Liver (tissue), 9 donors: Measurements from ENCODE around the gene HCRT. TPM values are rescaled to one million over a fixed set of nuclear protein-coding genes. Genes with fewer than 3 reads are reported as not detected.

ENCODE experiments used
- DNase-seq: peaks from one replicate; pipeline ENCODE4 v3.0.0-alpha.2; 2017; ENCODE audit warnings: low spot score
- H3K27ac ChIP-seq, 2 donors: one replicate each; pipeline ENCODE4 v1.7.0; 2013; ENCODE audit warnings: inconsistent platforms in 2 of 2, low read length in 2 of 2, control low read depth in 1 of 2, low read depth in 1 of 2, mild to moderate bottlenecking in 1 of 2
- H3K27me3 ChIP-seq, 4 donors: one replicate each; pipeline versions ENCODE4 v1.6.1 to v1.7.0; 2013; ENCODE audit warnings: low read length in 3 of 4, inconsistent platforms in 1 of 4, mild to moderate bottlenecking in 1 of 4, moderate library complexity in 1 of 4; ENCODE audit not compliant: control insufficient read depth in 4 of 4, insufficient read depth in 4 of 4
- H3K36me3 ChIP-seq, 4 donors: one replicate each; pipeline versions ENCODE4 v1.6.1 to v1.7.0; 2013; ENCODE audit warnings: low read length in 3 of 4, mild to moderate bottlenecking in 3 of 4, low read depth in 1 of 4, moderate library complexity in 1 of 4; ENCODE audit not compliant: control insufficient read depth in 4 of 4, insufficient read depth in 3 of 4
- H3K4me1 ChIP-seq, 4 donors: one replicate each; pipeline versions ENCODE4 v1.6.1 to v1.7.0; 2013; ENCODE audit warnings: low read length in 3 of 4, mild to moderate bottlenecking in 3 of 4, moderate library complexity in 1 of 4; ENCODE audit not compliant: control insufficient read depth in 4 of 4, insufficient read depth in 4 of 4
- H3K4me3 ChIP-seq, 3 donors: one replicate each; pipeline versions ENCODE4 v1.6.1 to v1.7.0; 2013; ENCODE audit warnings: low read length in 3 of 3, control low read depth in 1 of 3, low read depth in 1 of 3, mild to moderate bottlenecking in 1 of 3
- H3K9ac ChIP-seq, 2 donors: one replicate each; pipeline ENCODE4 v1.7.0; 2013; ENCODE audit warnings: low read length in 2 of 2, mild to moderate bottlenecking in 2 of 2, moderate library complexity in 2 of 2, control low read depth in 1 of 2, low read depth in 1 of 2
- H3K9me3 ChIP-seq, 4 donors: one replicate each; pipeline versions ENCODE4 v1.6.1 to v1.7.0; 2013; ENCODE audit warnings: low read length in 3 of 4; ENCODE audit not compliant: control insufficient read depth in 4 of 4
- EGR1 ChIP-seq, 2 donors: IDR thresholded peaks; 2 replicates each; pipeline ENCODE4 v1.6.1; 2016 to 2018; ENCODE audit warnings: antibody characterized with exemption in 2 of 2, low read depth in 2 of 2
- FOXA1 ChIP-seq: IDR thresholded peaks from 2 replicates; pipeline ENCODE4 v1.6.1; 2016; ENCODE audit warnings: antibody characterized with exemption
- FOXA2 ChIP-seq: IDR thresholded peaks from 2 replicates; pipeline ENCODE4 v1.6.1; 2016; ENCODE audit warnings: antibody characterized with exemption
- GABPA ChIP-seq, 2 donors: IDR thresholded peaks in 1 of 2; conservative IDR thresholded peaks in 1 of 2; 2 replicates each; pipeline ENCODE4 v1.6.1; 2016; ENCODE audit warnings: antibody characterized with exemption in 2 of 2, mild to moderate bottlenecking in 1 of 2, moderate library complexity in 1 of 2
- HNF4A ChIP-seq, 2 donors: conservative IDR thresholded peaks; 2 replicates each; pipeline ENCODE4 v1.6.1; 2016; ENCODE audit warnings: antibody characterized with exemption in 2 of 2, mild to moderate bottlenecking in 2 of 2
- HNF4G ChIP-seq: IDR thresholded peaks from 2 replicates; pipeline ENCODE4 v1.6.1; 2016; ENCODE audit warnings: antibody characterized with exemption
- JUND ChIP-seq, 2 donors: IDR thresholded peaks; 2 replicates each; pipeline ENCODE4 v1.6.1; 2016; ENCODE audit warnings: antibody characterized with exemption in 2 of 2
- NR2F2 ChIP-seq: IDR thresholded peaks from 2 replicates; pipeline ENCODE4 v1.6.1; 2016; ENCODE audit warnings: antibody characterized with exemption
- RXRA ChIP-seq, 2 donors: IDR thresholded peaks; 2 replicates each; pipeline ENCODE4 v1.6.1; 2017 to 2018; ENCODE audit warnings: antibody characterized with exemption in 2 of 2, mild to moderate bottlenecking in 1 of 2
- SP1 ChIP-seq: IDR thresholded peaks from 2 replicates; pipeline ENCODE4 v1.6.1; 2018; ENCODE audit warnings: antibody characterized with exemption, mild to moderate bottlenecking
- TAF1 ChIP-seq: conservative IDR thresholded peaks from 2 replicates; pipeline ENCODE4 v1.6.1; 2016; ENCODE audit warnings: antibody characterized with exemption, mild to moderate bottlenecking
- YY1 ChIP-seq: IDR thresholded peaks from 2 replicates; pipeline ENCODE4 v1.6.1; 2016; ENCODE audit warnings: antibody characterized with exemption, mild to moderate bottlenecking
- WGBS: extraction: QIAGEN DNeasy Blood & Tissue Kit; methylation state at CpG from one replicate; pipeline ENCODE4 v1.1.7; 2013; 5-methylcytosine and 5-hydroxymethylcytosine counted together
- polyA plus RNA-seq, 2 donors: library from polyadenylated mRNA; stranded (reverse) in 1 of 2; unstranded in 1 of 2; fragments of 200-250 nt in 1 of 2; fragments of >200 nt in 1 of 2; fragmentation: Nextera tagmentation in 1 of 2; extraction: Ambion mirVana in 1 of 2; gene quantifications; one replicate each; pipeline versions ENCODE4 v1.2.1 to v1.2.3, GENCODE V29; 2013 to 2015
- total RNA-seq, 2 donors: library from RNA; depleted of rRNA; stranded (reverse); fragments of >200 nt; gene quantifications; one replicate each; pipeline ENCODE4 v1.2.3, GENCODE V29; 2014
- TF ChIP-seq, protein P1 (sequence below): IDR thresholded peaks from 2 replicates; pipeline ENCODE4 v1.6.1; 2016; ENCODE audit warnings: antibody characterized with exemption
- TF ChIP-seq, protein P2 (sequence below): fragments of 150-350 bp; IDR thresholded peaks from 2 replicates; pipeline ENCODE4 v1.5.1; 2017; ENCODE audit warnings: improper control_type of control experiment, low read depth, low read length; ENCODE audit not compliant: missing input control
- TF ChIP-seq, protein P3 (sequence below): IDR thresholded peaks from 2 replicates; pipeline ENCODE4 v1.6.1; 2016; ENCODE audit warnings: antibody characterized with exemption
- TF ChIP-seq, protein P4 (sequence below): IDR thresholded peaks from 2 replicates; pipeline ENCODE4 v1.6.1; 2016; ENCODE audit warnings: antibody characterized with exemption
- TF ChIP-seq, protein P5 (sequence below): IDR thresholded peaks from 2 replicates; pipeline ENCODE4 v1.6.1; 2016; ENCODE audit warnings: antibody characterized with exemption, mild to moderate bottlenecking
- donor health status: healthy.
- donor health status: healthy.
- donor health status: healthy.
- donor health status: healthy.
- donor health status: healthy.

Gene HCRT
- total and polyA plus RNA-seq, 4 donors = not detected

DNA sequence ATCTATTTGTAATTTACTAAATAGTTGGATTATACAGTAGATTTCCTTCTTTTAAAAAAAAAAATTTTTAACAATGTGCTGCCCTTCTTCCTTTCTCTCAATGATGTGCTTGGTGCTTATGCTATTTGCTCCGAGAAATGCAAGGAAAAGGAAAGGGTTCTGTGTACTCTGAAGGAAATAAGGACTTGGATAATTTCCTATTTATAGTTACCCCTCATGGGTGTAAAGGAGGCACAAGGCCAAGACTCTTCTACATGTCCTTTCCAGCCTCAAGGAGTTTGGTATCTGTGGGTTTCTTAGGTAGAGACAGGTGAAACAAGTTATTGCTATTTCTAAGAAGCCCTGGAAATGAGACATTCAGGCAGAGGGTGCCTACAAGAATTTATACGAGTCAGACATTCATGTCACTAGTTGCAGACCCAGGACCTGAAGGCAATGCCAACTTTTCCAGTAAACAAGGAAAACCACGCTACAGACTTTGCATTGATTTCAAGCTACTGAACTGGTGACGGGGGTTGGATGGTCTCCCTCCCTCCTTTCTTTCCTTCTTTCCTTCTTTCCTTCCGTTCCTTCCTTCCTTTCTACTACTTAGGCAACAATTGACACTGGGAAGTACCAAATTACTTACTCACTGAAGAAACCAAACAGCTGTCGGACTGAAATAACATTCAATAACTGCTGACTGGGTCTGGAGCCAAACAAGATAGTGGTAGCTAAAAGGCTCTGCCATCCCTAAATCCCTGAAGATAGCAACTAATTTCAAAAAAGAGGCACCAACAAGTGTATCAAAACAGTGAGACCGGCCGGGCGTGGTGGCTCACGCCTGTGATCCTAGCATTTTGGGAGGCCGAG lies 42.8 kb upstream of the HCRT start:
- Histone ChIP-seq H3K4me1 (no peaks in the 10 kb centered on the region), H3K4me3 (no peak overlapping the region), H3K27me3 (no peaks in the 10 kb centered on the region), H3K27ac (peak overlapping the region in 1 of 2 donors; percentile 25), H3K36me3 (peaks cover 2 to 15% (median 7%) of the 10 kb centered on the region in 4 donors), H3K9ac (no peak overlapping the region), H3K9me3 (no peaks in the 10 kb centered on the region)
- WGBS = 74% methylated on average over 11 of the region's 11 CpGs
- TF ChIP-seq NR2F2 = no peak
- no peak for TF ChIP-seq YY1
- no peak for TF ChIP-seq EGR1 (IDR thresholded peaks at IDR 0.05; ENCODE audit: low read depth in 2 of 2)
- TF ChIP-seq TAF1 = no peak
- TF ChIP-seq JUND (IDR thresholded peaks at IDR 0.05) = no peak
- TF ChIP-seq, protein P1, sequence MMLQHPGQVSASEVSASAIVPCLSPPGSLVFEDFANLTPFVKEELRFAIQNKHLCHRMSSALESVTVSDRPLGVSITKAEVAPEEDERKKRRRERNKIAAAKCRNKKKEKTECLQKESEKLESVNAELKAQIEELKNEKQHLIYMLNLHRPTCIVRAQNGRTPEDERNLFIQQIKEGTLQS = no peak
- TF ChIP-seq, protein P2, sequence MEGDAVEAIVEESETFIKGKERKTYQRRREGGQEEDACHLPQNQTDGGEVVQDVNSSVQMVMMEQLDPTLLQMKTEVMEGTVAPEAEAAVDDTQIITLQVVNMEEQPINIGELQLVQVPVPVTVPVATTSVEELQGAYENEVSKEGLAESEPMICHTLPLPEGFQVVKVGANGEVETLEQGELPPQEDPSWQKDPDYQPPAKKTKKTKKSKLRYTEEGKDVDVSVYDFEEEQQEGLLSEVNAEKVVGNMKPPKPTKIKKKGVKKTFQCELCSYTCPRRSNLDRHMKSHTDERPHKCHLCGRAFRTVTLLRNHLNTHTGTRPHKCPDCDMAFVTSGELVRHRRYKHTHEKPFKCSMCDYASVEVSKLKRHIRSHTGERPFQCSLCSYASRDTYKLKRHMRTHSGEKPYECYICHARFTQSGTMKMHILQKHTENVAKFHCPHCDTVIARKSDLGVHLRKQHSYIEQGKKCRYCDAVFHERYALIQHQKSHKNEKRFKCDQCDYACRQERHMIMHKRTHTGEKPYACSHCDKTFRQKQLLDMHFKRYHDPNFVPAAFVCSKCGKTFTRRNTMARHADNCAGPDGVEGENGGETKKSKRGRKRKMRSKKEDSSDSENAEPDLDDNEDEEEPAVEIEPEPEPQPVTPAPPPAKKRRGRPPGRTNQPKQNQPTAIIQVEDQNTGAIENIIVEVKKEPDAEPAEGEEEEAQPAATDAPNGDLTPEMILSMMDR = no peak
- no peak for TF ChIP-seq SP1
- no peak for TF ChIP-seq FOXA1
- TF ChIP-seq HNF4G = no peak
- TF ChIP-seq FOXA2 = no peak
- no peak for TF ChIP-seq RXRA (IDR thresholded peaks at IDR 0.05)
- DNase-seq = no peak

DNA sequence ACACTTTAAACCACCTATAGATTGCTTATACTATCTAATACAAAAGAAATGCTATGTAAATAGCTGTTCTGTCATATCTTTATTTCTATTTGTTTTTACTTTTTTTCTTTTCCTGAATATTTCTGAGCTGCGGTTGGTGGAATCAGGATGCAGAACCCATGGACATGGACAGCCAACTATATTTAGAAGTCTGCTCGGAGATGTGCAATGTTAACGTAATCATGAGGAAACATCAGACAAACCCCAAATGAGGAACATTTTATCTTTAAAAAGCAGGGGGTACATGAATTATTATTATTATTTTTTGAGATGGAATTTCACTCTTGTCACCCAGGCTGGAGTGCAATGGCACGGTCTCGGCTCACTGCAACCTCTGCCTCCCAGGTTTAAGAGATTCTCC lies 40.4 kb upstream of the HCRT start:
- no peak overlapping the region for H3K27ac ChIP-seq
- peaks cover 4 to 25% (median 12%) of the 10 kb centered on the region in 4 donors for H3K36me3 ChIP-seq
- TF ChIP-seq YY1 (no peak), HNF4A (conservative IDR thresholded peaks at IDR 0.05) (no peak), SP1 (no peak), FOXA2 (no peak), HNF4G (no peak), EGR1 (IDR thresholded peaks at IDR 0.05; ENCODE audit: low read depth in 2 of 2) (no peak), FOXA1 (no peak), GABPA (IDR thresholded peaks at IDR 0.05 in 1 of 2, conservative IDR thresholded peaks at IDR 0.05 in 1 of 2) (no peak)
- TF ChIP-seq, protein P1 = no peak
- TF ChIP-seq, protein P3, sequence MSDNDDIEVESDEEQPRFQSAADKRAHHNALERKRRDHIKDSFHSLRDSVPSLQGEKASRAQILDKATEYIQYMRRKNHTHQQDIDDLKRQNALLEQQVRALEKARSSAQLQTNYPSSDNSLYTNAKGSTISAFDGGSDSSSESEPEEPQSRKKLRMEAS = no peak
- TF ChIP-seq, protein P4, sequence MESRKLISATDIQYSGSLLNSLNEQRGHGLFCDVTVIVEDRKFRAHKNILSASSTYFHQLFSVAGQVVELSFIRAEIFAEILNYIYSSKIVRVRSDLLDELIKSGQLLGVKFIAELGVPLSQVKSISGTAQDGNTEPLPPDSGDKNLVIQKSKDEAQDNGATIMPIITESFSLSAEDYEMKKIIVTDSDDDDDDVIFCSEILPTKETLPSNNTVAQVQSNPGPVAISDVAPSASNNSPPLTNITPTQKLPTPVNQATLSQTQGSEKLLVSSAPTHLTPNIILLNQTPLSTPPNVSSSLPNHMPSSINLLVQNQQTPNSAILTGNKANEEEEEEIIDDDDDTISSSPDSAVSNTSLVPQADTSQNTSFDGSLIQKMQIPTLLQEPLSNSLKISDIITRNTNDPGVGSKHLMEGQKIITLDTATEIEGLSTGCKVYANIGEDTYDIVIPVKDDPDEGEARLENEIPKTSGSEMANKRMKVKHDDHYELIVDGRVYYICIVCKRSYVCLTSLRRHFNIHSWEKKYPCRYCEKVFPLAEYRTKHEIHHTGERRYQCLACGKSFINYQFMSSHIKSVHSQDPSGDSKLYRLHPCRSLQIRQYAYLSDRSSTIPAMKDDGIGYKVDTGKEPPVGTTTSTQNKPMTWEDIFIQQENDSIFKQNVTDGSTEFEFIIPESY = no peak
- TF ChIP-seq, protein P5, sequence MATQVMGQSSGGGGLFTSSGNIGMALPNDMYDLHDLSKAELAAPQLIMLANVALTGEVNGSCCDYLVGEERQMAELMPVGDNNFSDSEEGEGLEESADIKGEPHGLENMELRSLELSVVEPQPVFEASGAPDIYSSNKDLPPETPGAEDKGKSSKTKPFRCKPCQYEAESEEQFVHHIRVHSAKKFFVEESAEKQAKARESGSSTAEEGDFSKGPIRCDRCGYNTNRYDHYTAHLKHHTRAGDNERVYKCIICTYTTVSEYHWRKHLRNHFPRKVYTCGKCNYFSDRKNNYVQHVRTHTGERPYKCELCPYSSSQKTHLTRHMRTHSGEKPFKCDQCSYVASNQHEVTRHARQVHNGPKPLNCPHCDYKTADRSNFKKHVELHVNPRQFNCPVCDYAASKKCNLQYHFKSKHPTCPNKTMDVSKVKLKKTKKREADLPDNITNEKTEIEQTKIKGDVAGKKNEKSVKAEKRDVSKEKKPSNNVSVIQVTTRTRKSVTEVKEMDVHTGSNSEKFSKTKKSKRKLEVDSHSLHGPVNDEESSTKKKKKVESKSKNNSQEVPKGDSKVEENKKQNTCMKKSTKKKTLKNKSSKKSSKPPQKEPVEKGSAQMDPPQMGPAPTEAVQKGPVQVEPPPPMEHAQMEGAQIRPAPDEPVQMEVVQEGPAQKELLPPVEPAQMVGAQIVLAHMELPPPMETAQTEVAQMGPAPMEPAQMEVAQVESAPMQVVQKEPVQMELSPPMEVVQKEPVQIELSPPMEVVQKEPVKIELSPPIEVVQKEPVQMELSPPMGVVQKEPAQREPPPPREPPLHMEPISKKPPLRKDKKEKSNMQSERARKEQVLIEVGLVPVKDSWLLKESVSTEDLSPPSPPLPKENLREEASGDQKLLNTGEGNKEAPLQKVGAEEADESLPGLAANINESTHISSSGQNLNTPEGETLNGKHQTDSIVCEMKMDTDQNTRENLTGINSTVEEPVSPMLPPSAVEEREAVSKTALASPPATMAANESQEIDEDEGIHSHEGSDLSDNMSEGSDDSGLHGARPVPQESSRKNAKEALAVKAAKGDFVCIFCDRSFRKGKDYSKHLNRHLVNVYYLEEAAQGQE = no peak
- H3K27me3 ChIP-seq = no peaks in the 10 kb centered on the region
- H3K4me1 ChIP-seq = no peaks in the 10 kb centered on the region
- H3K4me3 ChIP-seq = no peak overlapping the region
- 93% methylated on average over 5 of the region's 5 CpGs for WGBS
- no peak overlapping the region for H3K9ac ChIP-seq
- no peaks in the 10 kb centered on the region for H3K9me3 ChIP-seq
- DNase-seq = no peak
